ENCODE measurements around the gene FHL2. TPM values are rescaled to one million over a fixed set of nuclear protein-coding genes. Genes with fewer than 3 reads are reported as not detected.

The FHL2 gene
- total RNA-seq, 2 experiments from 2014 or later = 1.3 to 1.5 TPM

DNA sequence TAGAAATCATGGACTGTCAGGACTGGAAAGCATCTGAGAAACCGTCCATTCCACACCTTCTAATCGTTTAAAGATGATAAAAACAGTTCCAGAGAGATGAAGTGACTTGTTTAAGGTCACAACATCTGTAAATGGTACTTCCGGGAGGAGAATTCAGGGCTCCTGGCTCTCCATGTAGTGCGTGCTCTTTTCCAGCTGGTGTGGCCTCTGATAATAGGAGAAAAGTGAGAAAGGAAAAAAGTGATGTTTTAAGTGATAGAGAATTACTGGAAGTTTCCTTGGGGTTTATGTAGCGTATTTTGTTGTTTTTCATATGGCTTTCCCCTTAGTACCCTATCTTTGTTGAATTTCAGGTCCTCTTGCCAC is 60.8 kb downstream of the FHL2 start:
- peaks cover 18% of the 10 kb centered on the region for H3K36me3 Mint-ChIP-seq
- peaks cover 33% of the 10 kb centered on the region for H3K4me1 Mint-ChIP-seq (ENCODE audit: low read depth)
- intact Hi-C loops (cut with micrococcal nuclease) = loop anchor here (10.0 kb wide), 2 partner anchors 303 to 407 kb away; partner anchors contain the start of genes MRPS9 and NCK2
- H3K27me3 Mint-ChIP-seq = no peaks in the 10 kb centered on the region
- no peak for DNase-seq
- no peaks in the 10 kb centered on the region for H3K9me3 Mint-ChIP-seq
- H3K4me3 Mint-ChIP-seq = peak overlapping the region; percentile 95
- ChIA-PET CTCF (interaction anchor here (1.2 to 1.3 kb wide), 2 partner anchors 10 to 50 kb away, joined by 5 read pairs; no protein-coding TSS in a partner anchor), POLR2A (interaction anchor here (2.0 kb wide), 1 partner anchor 9 kb away, joined by 16 read pairs; the partner anchor contains the start of gene TGFBRAP1)
- peak overlapping the region; percentile 99 for H3K27ac Mint-ChIP-seq

DNA sequence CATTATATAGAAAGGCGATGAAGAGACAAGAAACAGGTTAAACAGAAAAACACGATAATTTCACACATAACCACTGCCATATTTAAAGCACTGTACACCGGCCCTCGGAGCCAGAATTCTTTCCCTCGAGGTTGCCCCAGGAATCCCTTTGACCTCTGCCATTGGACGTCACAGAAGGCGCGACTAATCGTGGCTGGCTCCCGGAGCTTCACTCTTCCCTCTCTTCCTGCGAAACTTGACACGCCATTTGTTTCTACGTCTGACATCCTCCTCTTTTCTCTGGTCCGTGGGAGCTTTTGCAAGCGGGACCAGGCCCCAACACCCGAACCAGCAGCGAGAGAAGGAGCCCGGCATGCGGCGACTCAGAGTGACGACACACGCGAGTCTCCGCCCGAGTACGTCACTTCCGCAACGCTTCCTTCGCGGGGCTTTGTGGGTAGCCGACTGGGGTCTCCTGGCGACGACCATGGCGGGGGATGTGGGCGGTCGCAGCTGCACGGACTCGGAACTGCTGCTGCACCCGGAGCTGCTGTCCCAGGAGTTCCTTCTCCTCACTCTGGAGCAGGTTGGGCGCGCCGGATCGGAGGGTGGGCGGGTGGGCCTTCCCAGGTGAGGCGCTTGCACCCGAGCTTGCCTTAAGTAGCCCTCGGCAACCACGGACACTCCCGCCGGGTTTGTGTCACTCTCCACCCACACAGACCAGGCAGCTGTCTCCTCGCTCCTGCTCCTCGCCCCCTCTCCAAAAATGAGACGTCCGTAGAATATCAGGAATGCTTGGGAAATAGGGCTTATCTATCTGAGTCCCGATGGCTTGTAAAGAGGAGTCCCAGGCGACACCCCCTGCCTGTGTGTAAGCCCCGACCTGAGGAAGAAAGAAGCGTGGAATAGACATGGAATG is 61.5 kb downstream of the FHL2 start, which contains the start of gene C2orf49:
C2orf49 (plus strand) TSS at position 419 of the 898 bp plus-strand sequence; CDS start at position 467, 48 bp downstream.
- CTCF ChIA-PET = interaction anchor here (0.7 to 1.3 kb wide), 3 partner anchors 9 to 461 kb away, joined by 3 to 5 read pairs (median 5); no protein-coding TSS in a partner anchor
- POLR2A ChIA-PET = interaction anchor here (2.0 kb wide), 1 partner anchor 9 kb away, joined by 16 read pairs; the partner anchor contains the start of gene TGFBRAP1

GRCh38 chr2:105336786-105337121 is 62.1 kb downstream of the FHL2 start:
- H3K36me3 Mint-ChIP-seq = peaks cover 11% of the 10 kb centered on the region
- H3K27ac Mint-ChIP-seq = peak overlapping the region; percentile 99
- H3K4me1 Mint-ChIP-seq (ENCODE audit: low read depth) = peaks cover 33% of the 10 kb centered on the region

More for the DNA sequence above, 61.5 kb downstream of the FHL2 start, which contains the start of gene C2orf49:
- intact Hi-C loops (cut with micrococcal nuclease) = loop anchor here (1.0 to 10.0 kb wide), 3 partner anchors 8 to 407 kb away; partner anchors contain the start of genes MRPS9, NCK2 and TGFBRAP1
- peak; percentile 93 for DNase-seq
- Mint-ChIP-seq H3K4me1 (ENCODE audit: low read depth) (peaks cover 33% of the 10 kb centered on the region), H3K27ac (peak within 1 kb of the TSS; percentile 99), H3K36me3 (peaks cover 13% of the 10 kb centered on the region), H3K4me3 (peak within 1 kb of the TSS; percentile 95), H3K9me3 (no peaks in the 10 kb centered on the region), H3K27me3 (no peaks in the 10 kb centered on the region)

GRCh38 chr2:105335469-105335868 is 63.4 kb downstream of the FHL2 start:
- Mint-ChIP-seq H3K36me3 (peaks cover 3% of the 10 kb centered on the region), H3K4me1 (ENCODE audit: low read depth) (peaks cover 32% of the 10 kb centered on the region), H3K9me3 (no peaks in the 10 kb centered on the region), H3K4me3 (no peak overlapping the region), H3K27me3 (no peaks in the 10 kb centered on the region), H3K27ac (no peak overlapping the region)
- intact Hi-C loops (cut with micrococcal nuclease) = loop anchor here (10.0 kb wide), 2 partner anchors 301 to 409 kb away; partner anchors contain the start of genes MRPS9 and NCK2
- no peak for DNase-seq
- POLR2A ChIA-PET = no interaction called here
- CTCF ChIA-PET = interaction anchor here (0.6 to 1.1 kb wide), 2 partner anchors 9 to 32 kb away, joined by 3 read pairs; no protein-coding TSS in a partner anchor

More at GRCh38 chr2:105336786-105337121, 62.1 kb downstream of the FHL2 start:
- ChIA-PET CTCF (interaction anchor here (1.3 kb wide), 1 partner anchor 9 kb away, joined by 5 read pairs; no protein-coding TSS in a partner anchor), POLR2A (interaction anchor here (2.0 kb wide), 1 partner anchor 8 kb away, joined by 16 read pairs; the partner anchor contains the start of gene TGFBRAP1)
- H3K4me3 Mint-ChIP-seq = peak overlapping the region; percentile 95
- intact Hi-C loops (cut with micrococcal nuclease) = loop anchor here (1.0 to 10.0 kb wide), 3 partner anchors 7 to 408 kb away; partner anchors contain the start of genes MRPS9, NCK2 and TGFBRAP1
- H3K27me3 Mint-ChIP-seq = no peaks in the 10 kb centered on the region
- DNase-seq = no peak
- no peaks in the 10 kb centered on the region for H3K9me3 Mint-ChIP-seq

GRCh38 chr2:105334211-105334610 is 64.6 kb downstream of the FHL2 start:
- no peak overlapping the region for H3K4me3 Mint-ChIP-seq
- DNase-seq = no peak
- no peaks in the 10 kb centered on the region for H3K27me3 Mint-ChIP-seq
- peaks cover 31% of the 10 kb centered on the region for H3K4me1 Mint-ChIP-seq (ENCODE audit: low read depth)
- no peaks in the 10 kb centered on the region for H3K9me3 Mint-ChIP-seq
- POLR2A ChIA-PET = no interaction called here
- H3K36me3 Mint-ChIP-seq = peaks cover 3% of the 10 kb centered on the region
- H3K27ac Mint-ChIP-seq = no peak overlapping the region
- intact Hi-C loops (cut with micrococcal nuclease) = loop anchor here (10.0 kb wide), 2 partner anchors 299 to 411 kb away; partner anchors contain the start of genes MRPS9 and NCK2
- CTCF ChIA-PET = no interaction called here

DNA sequence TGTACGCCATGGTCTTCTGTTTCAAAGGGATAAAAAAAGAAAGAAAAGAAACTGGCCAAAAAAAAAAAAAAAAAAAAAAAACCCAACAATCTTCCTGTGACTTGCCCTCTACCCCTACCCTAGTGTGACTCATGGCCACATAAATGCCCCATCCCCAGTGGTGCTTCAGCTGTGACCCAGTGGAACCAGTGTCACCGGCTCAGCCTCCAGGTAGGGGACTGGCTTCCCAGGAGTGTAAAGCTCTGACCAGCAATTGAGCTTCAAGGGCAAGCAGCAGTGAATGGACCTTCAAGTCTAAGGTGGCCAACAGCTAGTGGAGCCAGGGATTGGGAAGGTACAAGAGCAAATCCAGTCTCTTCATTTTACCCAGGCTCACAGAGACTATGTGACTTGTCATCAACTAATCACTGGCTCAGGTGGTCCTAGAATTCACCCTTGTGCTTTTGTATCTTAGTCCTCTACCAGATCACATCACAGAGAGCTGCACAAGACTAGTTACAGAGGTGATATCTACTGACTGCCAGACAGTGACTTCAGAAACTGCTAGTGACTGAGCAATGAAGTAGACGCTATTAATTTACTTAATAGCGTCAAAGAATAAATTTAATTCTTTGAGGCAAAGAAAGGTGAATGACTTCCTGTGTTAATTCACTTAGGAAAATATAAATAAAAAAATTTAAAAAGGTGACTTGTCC is 68.0 kb downstream of the FHL2 start:
- Mint-ChIP-seq H3K27me3 (no peaks in the 10 kb centered on the region), H3K4me1 (ENCODE audit: low read depth) (peaks cover 32% of the 10 kb centered on the region), H3K9me3 (no peaks in the 10 kb centered on the region), H3K4me3 (peak overlapping the region; percentile 84), H3K36me3 (peaks cover 2% of the 10 kb centered on the region), H3K27ac (peak overlapping the region; percentile 90)
- peak; percentile 45 for DNase-seq
- POLR2A ChIA-PET = interaction anchor here (0.7 to 2.0 kb wide), 2 partner anchors 9 to 15 kb away, joined by 6 to 9 read pairs; no protein-coding TSS in a partner anchor
- CTCF ChIA-PET = interaction anchor here (1.0 kb wide), 1 partner anchor 9 kb away, joined by 4 read pairs; no protein-coding TSS in a partner anchor
- intact Hi-C loops (cut with micrococcal nuclease) = loop anchor here (10.0 kb wide), 2 partner anchors 296 to 414 kb away; partner anchors contain the start of genes MRPS9 and NCK2

- no peaks in the 10 kb centered on the region for H3K9me3 Mint-ChIP-seq
- peak within 1 kb of the TSS; percentile 97 for H3K4me3 Mint-ChIP-seq
- peaks cover 2% of the 10 kb centered on the region for H3K36me3 Mint-ChIP-seq
- ChIA-PET POLR2A (interaction anchor here (0.7 to 2.0 kb wide), 5 partner anchors 8 to 277 kb away, joined by 3 to 16 read pairs (median 6); partner anchors contain the start of gene C2orf49), CTCF (interaction anchor here (1.0 to 1.5 kb wide), 2 partner anchors 10 to 15 kb away, joined by 3 to 4 read pairs; no protein-coding TSS in a partner anchor)
- DNase-seq = peak; percentile 58
- peak within 1 kb of the TSS; percentile 91 for H3K27ac Mint-ChIP-seq
- peaks cover 31% of the 10 kb centered on the region for H3K4me1 Mint-ChIP-seq (ENCODE audit: low read depth)
- no peaks in the 10 kb centered on the region for H3K27me3 Mint-ChIP-seq
- intact Hi-C loops (cut with micrococcal nuclease) = loop anchor here (1.0 to 10.0 kb wide), 4 partner anchors 7 to 415 kb away; partner anchors contain the start of genes C2orf49, MRPS9 and NCK2
These were observed 69.0 kb downstream of the FHL2 start, which contains the start of gene TGFBRAP1 for GRCh38 chr2:105329561-105330495. TGFBRAP1 (minus strand) TSS chr2:105329735; CDS start chr2:105308301, 21,434 bp downstream.

DNA sequence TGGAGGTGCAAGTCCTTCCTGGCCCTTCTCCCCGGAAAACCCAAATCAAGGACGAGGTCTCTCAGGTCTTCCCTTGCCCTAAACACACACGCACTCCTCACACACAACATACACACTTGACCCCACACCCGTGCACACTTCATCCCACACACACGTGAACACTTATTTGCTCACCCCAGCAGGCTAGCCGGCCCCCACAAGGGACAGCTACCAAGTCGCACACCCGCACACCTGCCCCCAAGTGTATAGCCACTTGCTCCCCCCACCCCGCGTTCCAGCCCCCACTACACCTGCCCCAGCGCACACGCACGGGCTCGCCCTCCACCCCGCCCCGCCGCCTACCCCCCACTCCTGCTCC is 69.7 kb downstream of the FHL2 start:
- CTCF ChIA-PET = interaction anchor here (1.1 to 1.5 kb wide), 2 partner anchors 16 to 89 kb away, joined by 3 read pairs; no protein-coding TSS in a partner anchor
- intact Hi-C loops (cut with micrococcal nuclease) = loop anchor here (1.0 to 2.0 kb wide), 2 partner anchors 8 to 42 kb away; partner anchors contain the start of gene C2orf49

DNA sequence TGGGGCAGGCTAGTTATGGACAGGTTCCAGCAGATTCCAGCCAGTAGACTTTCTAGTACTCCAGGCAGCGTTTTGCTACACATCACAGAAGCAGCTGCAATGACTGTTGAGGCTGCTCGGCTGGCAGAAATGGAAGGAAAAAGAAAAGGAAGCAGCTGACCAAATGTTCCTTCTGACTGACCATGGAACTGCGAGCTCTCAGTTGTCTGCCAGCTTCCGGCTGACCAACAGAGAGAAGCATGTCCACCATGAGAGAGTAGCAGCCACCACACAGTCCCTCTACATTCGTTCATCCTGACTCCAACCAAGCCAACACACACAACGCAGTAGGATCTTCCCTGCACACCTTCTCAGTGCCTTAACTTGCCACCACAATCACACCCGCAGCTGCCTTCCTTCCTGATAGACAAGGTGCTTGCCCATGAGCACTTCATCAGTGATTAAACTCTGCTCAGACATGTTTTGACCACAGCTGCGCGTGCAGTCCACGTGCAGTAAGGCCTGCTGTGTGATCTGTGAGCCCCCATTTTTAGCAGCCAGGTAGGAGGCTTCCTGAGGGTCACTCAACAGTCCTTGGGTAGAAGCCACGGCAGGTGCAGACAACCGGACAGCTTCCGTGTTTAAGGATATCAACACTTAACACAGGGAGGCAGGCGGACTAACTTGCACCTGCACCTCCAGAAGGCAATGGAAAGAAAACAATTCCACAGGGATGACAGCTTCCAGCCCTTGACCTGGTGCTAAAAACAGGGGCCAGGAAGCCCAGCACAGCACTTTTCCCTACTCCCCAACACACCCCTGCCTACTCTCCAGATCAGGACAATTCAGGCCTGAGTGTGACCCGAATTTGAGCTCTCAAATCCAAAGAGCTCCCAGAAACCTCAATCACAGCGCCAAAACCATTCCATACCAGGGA is 70.3 kb downstream of the FHL2 start:
- Mint-ChIP-seq H3K4me1 (ENCODE audit: low read depth) (peaks cover 44% of the 10 kb centered on the region), H3K36me3 (no peaks in the 10 kb centered on the region), H3K27ac (peak overlapping the region; percentile 91), H3K4me3 (peak overlapping the region; percentile 97), H3K9me3 (no peaks in the 10 kb centered on the region), H3K27me3 (no peaks in the 10 kb centered on the region)
- intact Hi-C loops (cut with micrococcal nuclease) = loop anchor here (1.0 to 2.0 kb wide), 2 partner anchors 9 to 42 kb away; partner anchors contain the start of gene C2orf49
- POLR2A ChIA-PET = interaction anchor here (0.6 to 1.9 kb wide), 4 partner anchors 9 to 91 kb away, joined by 3 to 16 read pairs (median 3); partner anchors contain the start of gene C2orf49
- CTCF ChIA-PET = interaction anchor here (0.6 to 1.5 kb wide), 6 partner anchors 9 to 1254 kb away, joined by 3 to 5 read pairs (median 3); partner anchors contain the start of gene C2orf49
- peak; percentile 55 for DNase-seq

More for the DNA sequence above, 69.7 kb downstream of the FHL2 start:
- Mint-ChIP-seq H3K4me1 (ENCODE audit: low read depth) (peaks cover 38% of the 10 kb centered on the region), H3K27ac (peak overlapping the region; percentile 91), H3K9me3 (no peaks in the 10 kb centered on the region), H3K27me3 (no peaks in the 10 kb centered on the region), H3K4me3 (peak overlapping the region; percentile 97), H3K36me3 (no peaks in the 10 kb centered on the region)
- POLR2A ChIA-PET = interaction anchor here (0.9 to 2.0 kb wide), 3 partner anchors 8 to 29 kb away, joined by 4 to 16 read pairs (median 9); partner anchors contain the start of gene C2orf49
- peak; percentile 34 for DNase-seq
